ENCODE data around the gene CRAMP1.

GRCh38 chr16:1670371-1670770, 58.2 kb downstream of the CRAMP1 start:
- TF ChIP-seq CTCF (conservative IDR thresholded peaks at IDR 0.05; ENCODE audit: low read depth, low read length) (no peak), EZH2 (IDR thresholded peaks at IDR 0.05; ENCODE audit: borderline replicate concordance, low read depth, low read length, poor library complexity, severe bottlenecking) (no peak)

Data from A673 (cell line).